ENCODE results near the gene PKNOX1. TPM values are rescaled to one million over a fixed set of nuclear protein-coding genes. Genes with fewer than 3 reads are reported as not detected.
"Not testable (repeated sequence)": the region's sequence is repeated elsewhere in the genome, so short reads cannot be mapped to it uniquely, and the experiment has no call there.

The PKNOX1 gene
- total and polyA plus RNA-seq, 2 donors from 2014 or later: 7.9 to 25.2 TPM

DNA sequence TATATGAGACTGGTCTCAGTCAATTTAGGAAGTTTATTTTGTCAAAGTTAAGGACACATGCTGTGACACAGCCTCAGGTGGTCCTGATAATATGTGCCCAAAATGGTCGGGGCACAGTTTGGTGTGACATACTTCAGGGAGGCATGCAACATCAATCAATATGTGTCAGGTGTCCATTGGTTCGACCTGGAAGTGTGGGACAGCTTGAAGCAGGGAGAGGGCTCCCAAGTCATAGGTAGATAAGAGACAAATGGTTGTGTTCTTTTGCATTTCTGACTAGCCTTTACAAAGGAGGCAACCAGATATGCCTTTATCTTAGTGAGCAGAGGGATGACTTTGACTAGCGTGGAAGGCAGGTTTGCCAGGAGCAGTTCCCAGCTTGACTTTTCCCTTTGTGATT lies 44.4 kb upstream of the PKNOX1 start:
- no peaks in the 10 kb centered on the region for H3K9me3 ChIP-seq (ENCODE audit: control insufficient read depth in 2 of 3, insufficient read depth in 1 of 3, low read length in 3 of 3)
- no peaks in the 10 kb centered on the region for H3K27me3 ChIP-seq (ENCODE audit: control insufficient read depth, insufficient read depth, low read length)
- H3K36me3 ChIP-seq (ENCODE audit: control insufficient read depth in 2 of 3, insufficient read depth in 3 of 3, low read length in 3 of 3): no peaks in the 10 kb centered on the region
- FAIRE-seq (no peak), DNase-seq (no peak)
- TF ChIP-seq, protein P1, sequence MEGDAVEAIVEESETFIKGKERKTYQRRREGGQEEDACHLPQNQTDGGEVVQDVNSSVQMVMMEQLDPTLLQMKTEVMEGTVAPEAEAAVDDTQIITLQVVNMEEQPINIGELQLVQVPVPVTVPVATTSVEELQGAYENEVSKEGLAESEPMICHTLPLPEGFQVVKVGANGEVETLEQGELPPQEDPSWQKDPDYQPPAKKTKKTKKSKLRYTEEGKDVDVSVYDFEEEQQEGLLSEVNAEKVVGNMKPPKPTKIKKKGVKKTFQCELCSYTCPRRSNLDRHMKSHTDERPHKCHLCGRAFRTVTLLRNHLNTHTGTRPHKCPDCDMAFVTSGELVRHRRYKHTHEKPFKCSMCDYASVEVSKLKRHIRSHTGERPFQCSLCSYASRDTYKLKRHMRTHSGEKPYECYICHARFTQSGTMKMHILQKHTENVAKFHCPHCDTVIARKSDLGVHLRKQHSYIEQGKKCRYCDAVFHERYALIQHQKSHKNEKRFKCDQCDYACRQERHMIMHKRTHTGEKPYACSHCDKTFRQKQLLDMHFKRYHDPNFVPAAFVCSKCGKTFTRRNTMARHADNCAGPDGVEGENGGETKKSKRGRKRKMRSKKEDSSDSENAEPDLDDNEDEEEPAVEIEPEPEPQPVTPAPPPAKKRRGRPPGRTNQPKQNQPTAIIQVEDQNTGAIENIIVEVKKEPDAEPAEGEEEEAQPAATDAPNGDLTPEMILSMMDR (IDR thresholded peaks at IDR 0.05; ENCODE audit: borderline replicate concordance, extremely low read depth, insufficient read depth): no peak
- no peak overlapping the region for H3K9ac ChIP-seq (ENCODE audit: low read length in 3 of 3)
- no peak overlapping the region for H3K27ac ChIP-seq (ENCODE audit: low read depth in 2 of 2, low read length in 2 of 2)
- intact Hi-C loops (cut with DNase I): no loop called here
- H3K4me1 ChIP-seq (ENCODE audit: control insufficient read depth in 2 of 3, insufficient read depth in 2 of 3, low read depth in 1 of 3, low read length in 3 of 3): peaks cover 0 to 2% (median 0%) of the 10 kb centered on the region in 3 donors
- no peak overlapping the region for H3K4me3 ChIP-seq (ENCODE audit: low read length in 3 of 3)

DNA sequence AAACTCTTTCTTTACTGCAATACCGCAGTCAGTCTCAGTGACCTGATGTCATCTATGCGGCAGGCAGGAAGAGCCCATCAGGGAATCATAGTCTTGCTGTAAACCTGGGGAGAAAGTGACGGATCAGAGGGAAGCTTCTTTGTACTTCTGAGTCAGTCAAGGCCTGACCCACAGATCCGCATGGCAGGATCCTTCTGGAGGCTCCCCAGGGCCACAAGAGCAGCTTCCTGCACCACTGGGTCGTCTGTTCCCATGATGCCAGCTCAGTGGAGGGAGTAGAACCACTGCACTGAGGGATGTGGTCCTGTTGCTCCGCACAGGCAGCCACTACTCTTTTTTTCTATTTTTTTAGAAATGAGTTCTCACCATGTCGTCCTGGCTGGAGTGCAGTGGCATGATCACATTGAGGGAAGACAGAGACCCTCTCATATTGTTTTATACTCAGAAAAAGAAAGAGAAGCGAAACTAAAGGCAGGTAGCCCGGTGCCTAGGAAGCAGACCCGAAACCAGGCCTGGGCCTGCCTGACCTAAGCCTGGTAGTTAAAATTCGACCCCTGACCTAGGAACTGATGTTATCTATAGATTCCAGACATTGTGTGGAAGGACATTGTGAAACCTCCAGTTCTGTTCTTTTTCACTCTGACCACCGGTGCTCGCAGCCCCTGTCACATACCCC lies 42.7 kb upstream of the PKNOX1 start:
- FAIRE-seq (no peak), DNase-seq (no peak)
- H3K4me1 ChIP-seq (ENCODE audit: control insufficient read depth in 2 of 3, insufficient read depth in 2 of 3, low read depth in 1 of 3, low read length in 3 of 3): peaks cover 0 to 2% (median 0%) of the 10 kb centered on the region in 3 donors
- no peak overlapping the region for H3K9ac ChIP-seq (ENCODE audit: low read length in 3 of 3)
- no peak overlapping the region for H3K4me3 ChIP-seq (ENCODE audit: low read length in 3 of 3)
- no peaks in the 10 kb centered on the region for H3K27me3 ChIP-seq (ENCODE audit: control insufficient read depth, insufficient read depth, low read length)
- intact Hi-C loops (cut with DNase I): no loop called here
- no peaks in the 10 kb centered on the region for H3K36me3 ChIP-seq (ENCODE audit: control insufficient read depth in 2 of 3, insufficient read depth in 3 of 3, low read length in 3 of 3)
- TF ChIP-seq, protein P1 (IDR thresholded peaks at IDR 0.05; ENCODE audit: borderline replicate concordance, extremely low read depth, insufficient read depth): no peak
- H3K27ac ChIP-seq (ENCODE audit: low read depth in 2 of 2, low read length in 2 of 2): no peak overlapping the region
- no peaks in the 10 kb centered on the region for H3K9me3 ChIP-seq (ENCODE audit: control insufficient read depth in 2 of 3, insufficient read depth in 1 of 3, low read length in 3 of 3)

DNA sequence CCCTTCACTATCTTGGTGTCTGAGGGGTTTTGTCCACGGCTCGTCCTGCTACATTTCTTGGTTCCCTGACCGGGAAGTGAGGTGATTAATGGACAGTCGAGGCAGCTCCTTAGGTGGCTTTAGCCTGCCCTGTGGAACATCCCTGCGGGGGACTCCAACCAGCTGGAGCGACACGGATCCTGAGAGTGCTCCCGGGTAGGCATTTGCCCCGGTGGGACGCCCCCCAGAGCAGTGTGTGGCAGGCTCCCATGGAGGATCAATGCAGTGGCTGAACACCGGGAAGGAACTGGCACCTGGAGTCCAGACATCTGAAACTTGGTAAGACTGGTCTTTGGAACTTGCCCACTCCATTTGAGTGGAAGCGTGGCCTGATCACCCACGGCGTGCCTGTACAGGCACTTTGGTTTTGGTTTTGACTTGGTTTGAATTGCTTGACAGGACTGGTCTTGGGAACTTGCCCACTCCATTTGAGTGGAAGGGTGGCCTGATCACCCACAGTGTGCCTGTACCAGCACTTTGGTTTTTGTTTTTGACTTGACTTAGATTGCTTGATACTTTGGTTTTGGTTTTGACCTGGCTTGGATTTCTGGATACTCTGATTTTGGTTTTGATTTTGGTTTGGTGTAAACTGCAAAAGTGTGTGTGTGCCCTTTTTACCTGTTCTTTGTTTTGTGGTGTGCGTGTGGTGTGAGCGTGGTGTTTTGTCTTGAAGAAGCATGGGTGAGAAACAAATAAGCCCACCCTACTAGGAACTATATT lies 41.8 kb upstream of the PKNOX1 start:
- H3K9ac ChIP-seq (ENCODE audit: low read length in 3 of 3); H3K4me3 ChIP-seq (ENCODE audit: low read length in 3 of 3); FAIRE-seq; DNase-seq; H3K9me3 ChIP-seq (ENCODE audit: control insufficient read depth in 2 of 3, insufficient read depth in 1 of 3, low read length in 3 of 3); intact Hi-C loops (cut with DNase I); H3K36me3 ChIP-seq (ENCODE audit: control insufficient read depth in 2 of 3, insufficient read depth in 3 of 3, low read length in 3 of 3); H3K4me1 ChIP-seq (ENCODE audit: control insufficient read depth in 2 of 3, insufficient read depth in 2 of 3, low read depth in 1 of 3, low read length in 3 of 3); H3K27ac ChIP-seq (ENCODE audit: low read depth in 2 of 2, low read length in 2 of 2); H3K27me3 ChIP-seq (ENCODE audit: control insufficient read depth, insufficient read depth, low read length): not testable (repeated sequence)

DNA sequence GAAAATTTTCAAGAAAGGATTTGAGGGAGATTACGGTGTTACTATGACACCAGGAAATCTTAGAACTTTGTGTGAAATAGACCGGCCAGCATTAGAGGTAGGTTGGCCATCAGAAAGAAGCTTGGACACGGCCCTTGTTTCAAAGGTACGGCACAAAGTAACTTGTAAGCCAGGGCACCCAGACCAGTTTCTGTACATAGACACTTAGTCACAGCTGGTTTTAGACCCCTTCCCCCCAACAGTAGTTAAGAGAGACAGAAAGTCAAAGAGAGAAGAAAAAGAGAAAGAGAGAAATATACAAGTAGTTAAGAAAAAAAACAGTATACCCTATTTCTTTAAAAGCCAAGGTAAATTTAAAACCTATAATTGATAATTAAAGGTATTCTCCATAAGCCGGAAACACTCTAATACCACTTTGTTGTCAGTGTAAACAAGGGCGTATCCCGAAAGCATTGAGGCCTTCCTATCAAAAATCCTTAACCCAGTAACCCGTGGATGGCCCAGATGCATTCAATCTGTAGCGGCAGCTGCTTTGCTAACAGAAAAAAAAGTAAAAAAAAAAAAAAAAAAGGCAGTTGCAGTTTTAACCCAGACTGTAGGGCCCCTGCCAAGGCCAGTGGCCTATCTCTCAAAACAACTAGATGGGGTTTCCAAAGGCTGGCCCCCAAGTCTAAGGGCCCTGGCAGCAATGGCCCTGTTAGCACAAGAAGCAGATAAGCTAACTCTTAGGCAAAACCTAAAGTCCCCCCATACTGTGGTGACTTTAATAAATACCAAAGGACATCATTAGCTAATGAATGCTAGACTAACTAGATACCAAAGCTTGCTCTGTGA lies 41.0 kb upstream of the PKNOX1 start:
- H3K9me3 ChIP-seq (ENCODE audit: control insufficient read depth in 2 of 3, insufficient read depth in 1 of 3, low read length in 3 of 3); FAIRE-seq; H3K4me1 ChIP-seq (ENCODE audit: control insufficient read depth in 2 of 3, insufficient read depth in 2 of 3, low read depth in 1 of 3, low read length in 3 of 3); H3K4me3 ChIP-seq (ENCODE audit: low read length in 3 of 3); H3K9ac ChIP-seq (ENCODE audit: low read length in 3 of 3); intact Hi-C loops (cut with DNase I); H3K36me3 ChIP-seq (ENCODE audit: control insufficient read depth in 2 of 3, insufficient read depth in 3 of 3, low read length in 3 of 3); H3K27me3 ChIP-seq (ENCODE audit: control insufficient read depth, insufficient read depth, low read length); H3K27ac ChIP-seq (ENCODE audit: low read depth in 2 of 2, low read length in 2 of 2): not testable (repeated sequence)
- DNase-seq: peak in 2 of 5 donors; percentile 29 to 47

DNA sequence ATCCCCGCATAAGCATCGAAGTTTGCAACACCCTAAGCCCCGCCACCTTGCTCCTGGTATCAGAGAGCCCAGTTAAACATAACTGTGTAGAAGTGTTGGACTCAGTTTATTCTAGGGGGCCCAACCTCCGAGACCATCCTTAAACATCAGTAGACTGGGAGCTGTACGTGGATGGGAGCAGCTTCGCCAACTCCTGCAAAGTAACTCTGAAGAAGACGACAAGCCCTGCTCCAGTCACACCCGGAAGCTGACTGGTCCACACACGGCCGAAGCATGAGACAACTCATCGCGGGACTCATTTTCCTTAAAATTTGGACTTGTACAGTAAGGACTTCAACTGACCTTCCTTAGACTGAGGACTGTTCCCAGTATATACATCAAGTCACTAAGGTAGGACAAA lies 40.4 kb upstream of the PKNOX1 start:
- FAIRE-seq; DNase-seq; H3K4me1 ChIP-seq (ENCODE audit: control insufficient read depth in 2 of 3, insufficient read depth in 2 of 3, low read depth in 1 of 3, low read length in 3 of 3): not testable (repeated sequence)

DNA sequence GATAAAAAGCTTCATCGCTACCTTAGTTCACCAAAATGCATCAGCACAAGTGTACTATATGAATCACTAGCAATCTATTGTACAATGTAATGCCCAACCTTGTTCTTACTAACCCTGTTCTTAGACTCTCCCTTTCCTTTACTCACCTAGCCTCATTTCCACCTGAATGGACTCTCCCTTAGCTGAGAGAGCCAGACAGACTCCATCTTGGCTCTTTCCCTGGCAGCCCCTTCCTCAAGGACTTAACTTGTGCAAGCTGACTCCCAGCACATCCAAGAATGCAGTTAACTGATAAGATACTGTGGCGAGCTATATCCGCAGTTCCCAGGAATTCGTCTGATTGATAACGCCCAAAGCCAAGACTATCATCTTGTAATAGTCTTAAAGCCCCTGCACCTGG lies 38.0 kb upstream of the PKNOX1 start:
- H3K36me3 ChIP-seq (ENCODE audit: control insufficient read depth in 2 of 3, insufficient read depth in 3 of 3, low read length in 3 of 3); intact Hi-C loops (cut with DNase I); H3K27ac ChIP-seq (ENCODE audit: low read depth in 2 of 2, low read length in 2 of 2); FAIRE-seq; DNase-seq; H3K4me1 ChIP-seq (ENCODE audit: control insufficient read depth in 2 of 3, insufficient read depth in 2 of 3, low read depth in 1 of 3, low read length in 3 of 3); H3K9me3 ChIP-seq (ENCODE audit: control insufficient read depth in 2 of 3, insufficient read depth in 1 of 3, low read length in 3 of 3); H3K4me3 ChIP-seq (ENCODE audit: low read length in 3 of 3); H3K27me3 ChIP-seq (ENCODE audit: control insufficient read depth, insufficient read depth, low read length); H3K9ac ChIP-seq (ENCODE audit: low read length in 3 of 3): not testable (repeated sequence)

More for the DNA sequence above, 40.4 kb upstream of the PKNOX1 start:
- H3K27me3 ChIP-seq (ENCODE audit: control insufficient read depth, insufficient read depth, low read length); H3K4me3 ChIP-seq (ENCODE audit: low read length in 3 of 3); intact Hi-C loops (cut with DNase I); H3K36me3 ChIP-seq (ENCODE audit: control insufficient read depth in 2 of 3, insufficient read depth in 3 of 3, low read length in 3 of 3); H3K27ac ChIP-seq (ENCODE audit: low read depth in 2 of 2, low read length in 2 of 2); H3K9me3 ChIP-seq (ENCODE audit: control insufficient read depth in 2 of 3, insufficient read depth in 1 of 3, low read length in 3 of 3); H3K9ac ChIP-seq (ENCODE audit: low read length in 3 of 3): not testable (repeated sequence)

All from kidney (tissue), 14 donors.